ENCODE measurements around the gene SESN2.
"Not testable (repeated sequence)": the region's sequence is repeated elsewhere in the genome, so short reads cannot be mapped to it uniquely, and the experiment has no call there.

SESN2 gene

DNA sequence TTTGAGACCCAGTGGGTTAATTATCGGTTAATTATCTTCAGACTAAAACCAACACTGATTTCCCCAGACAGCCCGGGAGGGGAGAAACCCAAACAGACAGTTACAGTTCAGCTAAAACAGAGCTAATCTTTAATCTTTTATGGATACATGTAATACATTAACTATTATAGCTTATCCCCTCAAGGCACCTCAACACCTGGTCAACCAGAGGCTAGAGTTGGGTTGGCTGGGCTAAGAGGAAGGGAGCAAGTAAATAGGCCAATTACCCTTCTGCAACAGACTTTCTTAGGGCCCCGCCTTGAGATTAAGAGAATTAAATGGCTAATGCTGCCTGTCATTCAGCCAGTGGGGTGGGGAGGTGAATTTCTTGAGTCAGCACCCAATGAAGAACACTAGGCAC is 62.9 kb downstream of the SESN2 start:
- Histone ChIP-seq H3K36me3 (ENCODE audit: insufficient read depth, low read depth, low read length) (no peaks in the 10 kb centered on the region), H3K4me1 (ENCODE audit: insufficient read depth, low read length) (no peaks in the 10 kb centered on the region), H3K27ac (ENCODE audit: low read length) (no peak overlapping the region), H3K9ac (ENCODE audit: low read depth, low read length) (no peak overlapping the region), H3K4me3 (ENCODE audit: low read length) (no peak overlapping the region), H3K9me3 (ENCODE audit: insufficient read depth, low read depth, low read length) (no peaks in the 10 kb centered on the region), H3K27me3 (ENCODE audit: insufficient read depth, low read length) (no peaks in the 10 kb centered on the region)

DNA sequence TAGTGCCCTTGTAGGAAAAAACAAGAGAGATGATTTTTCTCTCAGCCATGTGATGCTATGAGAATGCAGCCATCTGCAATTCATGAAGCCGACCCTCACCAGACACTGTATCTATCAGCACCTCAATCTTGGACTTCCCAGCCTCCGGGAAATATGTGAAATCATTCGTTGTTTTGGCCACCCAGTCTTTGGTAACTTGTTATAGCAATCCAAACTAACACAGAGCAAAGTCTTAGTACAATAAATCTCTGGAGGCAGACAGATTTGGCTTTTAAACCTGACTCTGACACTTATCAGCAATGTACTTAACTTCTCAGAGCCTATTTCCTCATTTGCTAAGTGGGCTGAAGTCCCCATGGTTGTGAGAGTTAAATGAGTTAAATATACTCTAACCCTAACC is 64.4 kb downstream of the SESN2 start:
- Histone ChIP-seq H3K4me3 (ENCODE audit: low read length) (no peak overlapping the region), H3K27me3 (ENCODE audit: insufficient read depth, low read length) (no peaks in the 10 kb centered on the region), H3K9me3 (ENCODE audit: insufficient read depth, low read depth, low read length) (no peaks in the 10 kb centered on the region), H3K4me1 (ENCODE audit: insufficient read depth, low read length) (no peaks in the 10 kb centered on the region), H3K36me3 (ENCODE audit: insufficient read depth, low read depth, low read length) (no peaks in the 10 kb centered on the region), H3K27ac (ENCODE audit: low read length) (no peak overlapping the region), H3K9ac (ENCODE audit: low read depth, low read length) (no peak overlapping the region)

DNA sequence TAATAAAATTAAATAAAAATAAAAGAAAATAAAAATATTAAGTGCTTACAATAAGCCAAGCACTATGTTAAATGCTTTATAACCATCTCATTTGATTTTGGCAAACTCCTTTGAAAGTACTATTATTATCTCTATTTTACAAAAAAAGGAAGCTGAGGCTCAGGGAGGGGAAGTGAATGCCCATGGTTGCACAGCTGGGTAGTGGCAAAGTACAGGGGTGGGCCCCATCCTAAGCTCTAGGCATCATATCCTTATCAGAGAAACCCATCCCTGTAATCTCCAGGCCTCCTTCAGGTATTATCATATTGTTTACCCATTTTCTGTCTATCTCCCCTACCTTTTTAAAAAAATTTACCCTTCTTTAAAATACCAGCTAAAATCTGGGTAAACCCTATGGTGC is 67.2 kb downstream of the SESN2 start:
- Histone ChIP-seq H3K27me3 (ENCODE audit: insufficient read depth, low read length) (no peaks in the 10 kb centered on the region), H3K36me3 (ENCODE audit: insufficient read depth, low read depth, low read length) (peaks cover 8% of the 10 kb centered on the region), H3K9ac (ENCODE audit: low read depth, low read length) (no peak overlapping the region), H3K4me1 (ENCODE audit: insufficient read depth, low read length) (no peaks in the 10 kb centered on the region), H3K9me3 (ENCODE audit: insufficient read depth, low read depth, low read length) (no peaks in the 10 kb centered on the region), H3K4me3 (ENCODE audit: low read length) (no peak overlapping the region), H3K27ac (ENCODE audit: low read length) (no peak overlapping the region)

DNA sequence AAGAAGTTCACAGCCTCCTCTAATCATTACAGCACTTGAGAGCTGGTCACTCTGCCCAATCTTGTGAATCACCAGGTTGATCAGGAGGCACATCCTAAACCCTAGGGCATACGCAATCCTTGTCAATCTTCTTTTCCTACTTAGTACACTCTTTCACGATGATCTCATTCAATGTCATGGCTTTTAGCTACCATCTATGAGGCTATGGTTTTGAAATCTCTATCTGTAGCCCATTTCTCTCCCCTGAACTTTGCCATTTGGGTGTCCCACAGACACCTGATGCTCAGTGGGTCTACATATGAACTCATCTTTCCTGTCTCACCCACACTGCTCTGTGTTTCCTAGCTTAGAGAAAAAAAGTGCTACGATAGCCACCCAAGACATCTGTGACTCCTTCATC is 67.7 kb downstream of the SESN2 start:
- Histone ChIP-seq H3K4me3 (ENCODE audit: low read length) (no peak overlapping the region), H3K4me1 (ENCODE audit: insufficient read depth, low read length) (no peaks in the 10 kb centered on the region), H3K27me3 (ENCODE audit: insufficient read depth, low read length) (no peaks in the 10 kb centered on the region), H3K9ac (ENCODE audit: low read depth, low read length) (no peak overlapping the region), H3K36me3 (ENCODE audit: insufficient read depth, low read depth, low read length) (peaks cover 12% of the 10 kb centered on the region), H3K9me3 (ENCODE audit: insufficient read depth, low read depth, low read length) (no peaks in the 10 kb centered on the region), H3K27ac (ENCODE audit: low read length) (no peak overlapping the region)

DNA sequence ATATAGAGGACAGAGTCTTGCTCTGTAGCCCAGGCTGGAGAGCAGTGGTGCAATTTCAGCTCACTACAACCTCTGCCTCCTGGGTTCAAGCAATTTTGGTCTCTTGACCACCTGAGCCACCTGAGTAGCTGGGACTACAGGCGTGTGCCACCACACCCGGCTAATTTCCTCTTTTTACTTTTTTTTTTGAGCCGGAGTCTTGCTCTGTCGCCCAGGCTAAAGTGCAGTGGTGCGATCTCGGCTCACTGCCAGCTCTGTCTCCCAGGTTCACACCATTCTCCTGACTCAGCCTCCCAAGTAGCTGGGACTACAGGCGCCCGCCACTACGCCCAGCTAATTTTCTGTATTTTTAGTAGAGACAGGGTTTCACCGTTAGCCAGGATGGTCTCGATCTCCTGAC is 68.1 kb downstream of the SESN2 start:
- not testable (repeated sequence) for H3K4me1 ChIP-seq (ENCODE audit: insufficient read depth, low read length); H3K27me3 ChIP-seq (ENCODE audit: insufficient read depth, low read length); H3K4me3 ChIP-seq (ENCODE audit: low read length); H3K9ac ChIP-seq (ENCODE audit: low read depth, low read length); H3K9me3 ChIP-seq (ENCODE audit: insufficient read depth, low read depth, low read length); H3K27ac ChIP-seq (ENCODE audit: low read length)
- H3K36me3 ChIP-seq (ENCODE audit: insufficient read depth, low read depth, low read length): peaks cover 17% of the 10 kb centered on the region

DNA sequence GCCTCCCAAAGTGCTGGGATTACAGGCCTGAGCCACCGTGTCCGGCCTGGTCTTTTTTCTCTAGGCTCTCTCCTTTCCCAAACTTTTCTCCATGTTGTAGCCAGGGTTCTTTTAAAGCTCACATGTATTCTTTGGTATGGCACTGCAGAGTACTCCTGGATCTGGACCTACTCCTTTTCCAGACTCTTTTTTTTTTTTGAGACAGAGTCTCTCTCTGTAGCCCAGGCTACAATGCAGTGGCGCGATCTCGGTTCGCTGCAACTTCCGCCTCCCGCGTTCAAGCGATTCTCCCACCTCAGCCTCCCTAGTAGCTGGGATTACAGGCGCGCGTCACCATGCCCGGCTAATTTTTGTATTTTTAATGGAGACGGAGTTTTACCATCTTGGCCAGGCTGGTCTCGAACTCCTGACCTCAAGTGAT is 68.9 kb downstream of the SESN2 start:
- H3K27me3 ChIP-seq (ENCODE audit: insufficient read depth, low read length): no peaks in the 10 kb centered on the region
- H3K9me3 ChIP-seq (ENCODE audit: insufficient read depth, low read depth, low read length): no peaks in the 10 kb centered on the region
- H3K4me1 ChIP-seq (ENCODE audit: insufficient read depth, low read length): no peaks in the 10 kb centered on the region
- H3K4me3 ChIP-seq (ENCODE audit: low read length): peak overlapping the region; percentile 73
- peak overlapping the region; percentile 86; the same call in 1 of the 2 replicates for H3K9ac ChIP-seq (ENCODE audit: low read depth, low read length)
- H3K27ac ChIP-seq (ENCODE audit: low read length): peak overlapping the region; percentile 3
- peaks cover 24% of the 10 kb centered on the region for H3K36me3 ChIP-seq (ENCODE audit: insufficient read depth, low read depth, low read length)

DNA sequence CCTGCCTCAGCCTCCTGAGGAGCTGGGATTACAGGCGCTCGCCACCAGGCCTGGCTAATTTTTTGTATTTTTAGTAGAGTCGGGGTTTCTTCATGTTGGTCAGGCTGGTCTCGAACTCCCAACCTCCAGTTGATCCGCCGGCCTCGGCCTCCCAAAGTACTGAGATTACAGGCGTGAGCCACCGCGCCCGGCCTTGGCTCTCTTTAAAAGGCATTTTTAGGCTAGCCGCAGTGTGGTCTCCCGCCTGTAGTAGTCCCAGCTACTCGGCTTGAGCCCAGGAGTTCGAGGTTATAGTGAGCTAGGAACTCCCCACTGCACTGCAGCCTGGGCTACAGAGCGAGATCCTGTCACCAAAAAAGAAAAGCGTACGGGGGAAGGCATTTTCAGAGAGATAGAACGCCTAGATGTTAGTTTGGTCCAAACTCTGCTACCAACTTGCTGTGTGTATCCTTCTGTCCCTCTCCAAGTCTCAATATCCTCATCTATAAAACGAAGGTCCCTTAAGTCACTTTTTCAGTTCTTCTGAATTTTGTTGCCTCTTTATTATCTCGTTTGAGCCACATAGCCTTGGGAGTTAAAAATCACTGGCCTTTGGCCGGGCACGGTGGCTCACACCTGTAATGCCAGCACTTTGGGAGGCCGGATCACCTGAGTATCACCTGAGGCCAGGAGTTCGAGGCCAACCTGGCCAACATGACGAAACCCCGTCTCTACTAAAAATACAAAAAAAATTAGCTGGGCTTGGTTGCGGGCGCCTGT is 70.3 kb downstream of the SESN2 start:
- peak overlapping the region; percentile 73 for H3K4me3 ChIP-seq (ENCODE audit: low read length)
- peak overlapping the region; percentile 3 for H3K27ac ChIP-seq (ENCODE audit: low read length)
- no peaks in the 10 kb centered on the region for H3K4me1 ChIP-seq (ENCODE audit: insufficient read depth, low read length)
- H3K36me3 ChIP-seq (ENCODE audit: insufficient read depth, low read depth, low read length): peaks cover 36% of the 10 kb centered on the region
- peak overlapping the region; percentile 86 for H3K9ac ChIP-seq (ENCODE audit: low read depth, low read length)
- no peaks in the 10 kb centered on the region for H3K27me3 ChIP-seq (ENCODE audit: insufficient read depth, low read length)
- H3K9me3 ChIP-seq (ENCODE audit: insufficient read depth, low read depth, low read length): no peaks in the 10 kb centered on the region
